Transverse colon (tissue), 4 donors: ENCODE data around the gene CYP1A2. TPM values are rescaled to one million over a fixed set of nuclear protein-coding genes. Genes with fewer than 3 reads are reported as not detected.

Source experiments
- DNase-seq: peaks from one replicate; pipeline ENCODE4 v3.0.0-alpha.2; 2019
- H3K27ac ChIP-seq, 4 donors: fragments of 200-600 bp; sonication (generic); 2 replicates each; pipeline ENCODE4 v1.5.1; 2016 to 2018; ENCODE audit warnings: inconsistent platforms in 4 of 4
- H3K27me3 ChIP-seq: fragments of 200-600 bp; sonication (generic); 2 replicates; pipeline ENCODE4 v1.5.1; 2017; ENCODE audit warnings: inconsistent platforms
- H3K36me3 ChIP-seq, 4 donors: fragments of 200-600 bp; sonication (generic); 2 replicates each; pipeline ENCODE4 v1.5.1; 2017 to 2019; ENCODE audit warnings: inconsistent platforms in 4 of 4
- H3K4me1 ChIP-seq, 4 donors: fragments of 200-600 bp; sonication (generic); 2 replicates each; pipeline ENCODE4 v1.5.1; 2017 to 2020; ENCODE audit warnings: inconsistent platforms in 4 of 4
- H3K4me3 ChIP-seq, 4 donors: fragments of 200-600 bp; sonication (generic); 1 replicate in 1 of 4; 2 replicates in 3 of 4; pipeline versions ENCODE4 v1.5.1 to v1.6.1; 2017 to 2019; ENCODE audit warnings: inconsistent platforms in 4 of 4
- H3K9me3 ChIP-seq, 2 donors: fragments of 200-600 bp; sonication (generic); 2 replicates each; pipeline ENCODE4 v1.5.1; 2017 to 2019; ENCODE audit warnings: inconsistent platforms in 2 of 2
- EP300 ChIP-seq: sonication (generic); formaldehyde crosslinking; IDR thresholded peaks from one replicate; pipeline ENCODE4 v1.6.1; 2017; ENCODE audit warnings: antibody characterized with exemption, low read depth
- POLR2A ChIP-seq: fragments of 450-650 bp; IDR thresholded peaks from one replicate; pipeline ENCODE4 v1.6.1; 2016; ENCODE audit warnings: antibody characterized with exemption, mild to moderate bottlenecking, moderate library complexity
- POLR2AphosphoS5 ChIP-seq, 3 donors: sonication (generic); formaldehyde crosslinking; IDR thresholded peaks; one replicate each; pipeline ENCODE4 v1.6.1; 2016; ENCODE audit warnings: antibody characterized with exemption in 3 of 3
- WGBS, 2 donors: methylation state at CpG; one replicate each; pipeline ENCODE4 v1.1.5; 2018; ENCODE audit warnings: low coverage in 1 of 2; 5-methylcytosine and 5-hydroxymethylcytosine counted together
- in situ Hi-C, 4 donors: fragments of 200-750 bp; cut with MboI; loops; one replicate each; pipeline versions ENCODE4 v1.15.0 to v1.15.1; 2017; ENCODE audit warnings: low sequenced_read_pairs in 3 of 4, low pct_ligation_motif_present in 1 of 4, low pct_unique_long_range_greater_than_20kb in 1 of 4
- intact Hi-C: fragments of 100-400 bp; cut with DNase I; formaldehyde crosslinking; loops from one replicate; pipeline ENCODE4 v1.15.1; 2023; ENCODE audit warnings: low total_unique reads
- total RNA-seq, 4 donors: library from RNA; depleted of rRNA; stranded (reverse); fragments of >200 nt; gene quantifications; one replicate each; pipeline ENCODE4 v1.1.0, GENCODE V29; 2016
- TF ChIP-seq, protein P1 (sequence below), 5 experiments: fragments of 200-600 bp in 3 of 5; fragments of 450-650 bp in 2 of 5; sonication (generic) in 3 of 5; IDR thresholded peaks; 1 replicate in 2 of 5; 2 replicates in 3 of 5; pipeline ENCODE4 v1.5.1; 2016 to 2017; ENCODE audit warnings: antibody characterized with exemption in 5 of 5, inconsistent platforms in 3 of 5, mild to moderate bottlenecking in 2 of 5, moderate library complexity in 1 of 5

The CYP1A2 gene
- total RNA-seq, 4 donors from 2014 or later: not detected

DNA sequence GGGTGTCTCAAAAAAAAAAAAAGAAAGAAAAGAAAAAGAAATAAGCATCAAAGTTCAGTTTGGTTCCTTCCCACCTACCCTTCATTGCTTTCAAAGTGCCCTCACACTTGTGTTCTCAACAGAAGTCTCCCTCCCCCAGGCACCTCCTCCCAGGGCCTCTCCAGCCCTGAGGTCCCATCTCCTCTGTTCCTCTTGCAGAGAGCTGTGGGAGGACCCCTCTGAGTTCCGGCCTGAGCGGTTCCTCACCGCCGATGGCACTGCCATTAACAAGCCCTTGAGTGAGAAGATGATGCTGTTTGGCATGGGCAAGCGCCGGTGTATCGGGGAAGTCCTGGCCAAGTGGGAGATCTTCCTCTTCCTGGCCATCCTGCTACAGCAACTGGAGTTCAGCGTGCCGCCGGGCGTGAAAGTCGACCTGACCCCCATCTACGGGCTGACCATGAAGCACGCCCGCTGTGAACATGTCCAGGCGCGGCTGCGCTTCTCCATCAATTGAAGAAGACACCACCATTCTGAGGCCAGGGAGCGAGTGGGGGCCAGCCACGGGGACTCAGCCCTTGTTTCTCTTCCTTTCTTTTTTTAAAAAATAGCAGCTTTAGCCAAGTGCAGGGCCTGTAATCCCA, 6.1 kb downstream of the CYP1A2 start:
- Histone ChIP-seq H3K9me3 (no peaks in the 10 kb centered on the region), H3K4me1 (no peaks in the 10 kb centered on the region), H3K4me3 (no peak overlapping the region), H3K36me3 (no peaks in the 10 kb centered on the region), H3K27ac (no peak overlapping the region), H3K27me3 (no peaks in the 10 kb centered on the region)
- in situ Hi-C loops (loop anchor here in 3 of 4 donors (10.0 to 25.0 kb wide), 2 partner anchors 110 to 367 kb away; no protein-coding TSS in a partner anchor), intact Hi-C loops (loop anchor here (5.0 kb wide), 1 partner anchor 127 kb away; no protein-coding TSS in a partner anchor)
- TF ChIP-seq EP300: no peak
- no peak for TF ChIP-seq POLR2A
- TF ChIP-seq, protein P1, sequence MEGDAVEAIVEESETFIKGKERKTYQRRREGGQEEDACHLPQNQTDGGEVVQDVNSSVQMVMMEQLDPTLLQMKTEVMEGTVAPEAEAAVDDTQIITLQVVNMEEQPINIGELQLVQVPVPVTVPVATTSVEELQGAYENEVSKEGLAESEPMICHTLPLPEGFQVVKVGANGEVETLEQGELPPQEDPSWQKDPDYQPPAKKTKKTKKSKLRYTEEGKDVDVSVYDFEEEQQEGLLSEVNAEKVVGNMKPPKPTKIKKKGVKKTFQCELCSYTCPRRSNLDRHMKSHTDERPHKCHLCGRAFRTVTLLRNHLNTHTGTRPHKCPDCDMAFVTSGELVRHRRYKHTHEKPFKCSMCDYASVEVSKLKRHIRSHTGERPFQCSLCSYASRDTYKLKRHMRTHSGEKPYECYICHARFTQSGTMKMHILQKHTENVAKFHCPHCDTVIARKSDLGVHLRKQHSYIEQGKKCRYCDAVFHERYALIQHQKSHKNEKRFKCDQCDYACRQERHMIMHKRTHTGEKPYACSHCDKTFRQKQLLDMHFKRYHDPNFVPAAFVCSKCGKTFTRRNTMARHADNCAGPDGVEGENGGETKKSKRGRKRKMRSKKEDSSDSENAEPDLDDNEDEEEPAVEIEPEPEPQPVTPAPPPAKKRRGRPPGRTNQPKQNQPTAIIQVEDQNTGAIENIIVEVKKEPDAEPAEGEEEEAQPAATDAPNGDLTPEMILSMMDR (IDR thresholded peaks at IDR 0.05): no peak
- TF ChIP-seq POLR2AphosphoS5 (IDR thresholded peaks at IDR 0.05): no peak
- DNase-seq: no peak
- 85 to 93% methylated on average over 3 to 20 of the region's 20 CpGs for WGBS, 2 donors

DNA sequence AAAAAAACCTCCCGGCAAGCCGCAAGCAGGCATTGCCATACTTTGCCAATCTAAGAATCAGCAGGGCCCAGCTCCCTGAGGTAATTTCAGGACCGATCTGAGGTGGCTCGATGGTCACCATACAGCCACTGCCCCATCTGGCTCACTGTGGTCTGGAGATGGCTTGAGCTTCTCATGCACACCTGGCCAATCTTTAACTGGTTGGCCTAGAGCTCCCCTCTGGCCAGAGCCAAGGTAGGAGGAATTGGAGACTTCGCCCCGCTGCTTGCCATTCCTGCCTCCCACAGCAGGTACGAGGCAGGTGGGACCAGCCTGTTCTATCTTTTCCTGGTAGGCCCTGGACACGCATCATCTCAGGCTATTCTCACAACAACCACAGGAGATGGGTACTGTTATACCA, 10.1 kb downstream of the CYP1A2 start:
- TF ChIP-seq, protein P1 (IDR thresholded peaks at IDR 0.05): no peak
- TF ChIP-seq EP300 (no peak), POLR2AphosphoS5 (IDR thresholded peaks at IDR 0.05) (no peak), POLR2A (no peak)
- intact Hi-C loops: loop anchor here (5.0 kb wide), 1 partner anchor 131 kb away; no protein-coding TSS in a partner anchor
- Histone ChIP-seq H3K36me3 (no peaks in the 10 kb centered on the region), H3K4me1 (no peaks in the 10 kb centered on the region), H3K4me3 (no peak overlapping the region), H3K27me3 (no peaks in the 10 kb centered on the region), H3K9me3 (no peaks in the 10 kb centered on the region), H3K27ac (no peak overlapping the region)
- in situ Hi-C loops: loop anchor here in 3 of 4 donors (10.0 to 25.0 kb wide), 2 partner anchors 114 to 371 kb away; no protein-coding TSS in a partner anchor
- DNase-seq: no peak
- WGBS, 2 donors: 97% methylated on average over 8 of the region's 8 CpGs; no CpG with 5 or more reads in 1 of the 2 donors

DNA sequence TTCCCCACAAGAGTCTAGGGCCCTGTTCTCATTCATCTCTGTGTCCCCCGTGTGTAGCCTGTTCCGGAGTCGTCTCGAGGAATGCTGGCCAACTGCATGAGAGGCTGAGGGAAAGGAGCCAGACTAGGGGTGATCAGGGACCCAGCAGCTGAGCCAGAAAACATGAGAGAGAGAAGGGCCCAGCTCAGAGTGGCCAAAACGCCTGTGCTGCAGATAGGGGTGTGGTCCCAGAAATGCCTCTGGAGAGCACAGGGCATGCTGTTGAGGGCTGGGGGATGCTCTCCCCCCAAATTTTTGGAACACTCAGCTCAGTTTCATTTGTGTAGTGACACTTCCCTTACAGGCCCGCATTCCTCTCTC, 14.1 kb downstream of the CYP1A2 start:
- in situ Hi-C loops (loop anchor here in 2 of 4 donors (25.0 kb wide), 1 partner anchor 375 kb away; no protein-coding TSS in a partner anchor), intact Hi-C loops (no loop called here)
- TF ChIP-seq EP300 (no peak), POLR2A (no peak), POLR2AphosphoS5 (IDR thresholded peaks at IDR 0.05) (no peak)
- TF ChIP-seq, protein P1 (IDR thresholded peaks at IDR 0.05): no peak
- H3K27ac ChIP-seq: no peak overlapping the region
- WGBS, 2 donors: 56% methylated on average over 6 of the region's 6 CpGs; no CpG with 5 or more reads in 1 of the 2 donors
- no peaks in the 10 kb centered on the region for H3K4me1 ChIP-seq
- no peaks in the 10 kb centered on the region for H3K36me3 ChIP-seq
- peaks cover 4% of the 10 kb centered on the region for H3K27me3 ChIP-seq
- H3K9me3 ChIP-seq: no peaks in the 10 kb centered on the region
- H3K4me3 ChIP-seq: no peak overlapping the region
- DNase-seq: no peak

DNA sequence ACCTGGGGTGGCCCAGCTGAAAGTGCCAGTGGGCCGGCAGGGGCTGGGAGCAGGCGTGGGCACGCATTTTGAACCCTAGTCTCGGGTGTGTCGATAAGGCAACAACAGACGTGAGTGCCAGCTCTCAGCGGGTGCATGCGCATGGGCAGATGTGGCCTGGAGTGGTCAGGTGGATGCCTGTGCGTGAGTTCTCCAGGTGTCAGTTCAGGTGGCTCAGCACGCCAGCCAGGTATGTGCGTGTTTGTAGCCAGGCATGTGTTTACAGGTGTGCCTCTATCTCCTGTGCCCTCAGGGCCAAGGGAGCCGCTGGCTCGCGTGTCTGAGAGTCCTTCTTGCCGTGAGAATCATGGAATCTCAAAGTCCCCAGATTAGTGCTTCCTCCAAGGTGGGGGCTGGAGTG, 14.8 kb downstream of the CYP1A2 start:
- H3K4me3 ChIP-seq: no peak overlapping the region
- no peak for DNase-seq
- intact Hi-C loops (no loop called here), in situ Hi-C loops (loop anchor here in 2 of 4 donors (25.0 kb wide), 1 partner anchor 376 kb away; no protein-coding TSS in a partner anchor)
- no peak overlapping the region for H3K27ac ChIP-seq
- peaks cover 5% of the 10 kb centered on the region for H3K27me3 ChIP-seq
- 81% methylated on average over 15 of the region's 15 CpGs; no CpG with 5 or more reads in 1 of the 2 donors for WGBS, 2 donors
- H3K9me3 ChIP-seq: no peaks in the 10 kb centered on the region
- TF ChIP-seq POLR2A: no peak
- no peak for TF ChIP-seq EP300
- no peak for TF ChIP-seq POLR2AphosphoS5 (IDR thresholded peaks at IDR 0.05)
- TF ChIP-seq, protein P1 (IDR thresholded peaks at IDR 0.05): no peak
- H3K36me3 ChIP-seq: no peaks in the 10 kb centered on the region
- H3K4me1 ChIP-seq: no peaks in the 10 kb centered on the region
